KMS-11 (cell line): ENCODE measurements around the gene ANXA10.

ENCODE experiments used
- H2AFZ ChIP-seq: fragments of 200-600 bp; sonication (generic); 2 replicates; pipeline ENCODE4 v1.6.1; 2016; ENCODE audit warnings: antibody characterized with exemption, mixed run types, low read depth
- H3K27ac ChIP-seq: fragments of 200-600 bp; sonication (generic); 2 replicates; pipeline ENCODE4 v1.6.1; 2016; ENCODE audit warnings: mild to moderate bottlenecking, mixed run types
- H3K27me3 ChIP-seq: fragments of 200-600 bp; sonication (generic); 2 replicates; pipeline ENCODE4 v1.6.1; 2017; ENCODE audit warnings: mild to moderate bottlenecking, low read depth, mixed run types, moderate library complexity; ENCODE audit not compliant: insufficient read depth
- H3K36me3 ChIP-seq: fragments of 200-600 bp; sonication (generic); 2 replicates; pipeline ENCODE4 v1.6.1; 2017; ENCODE audit warnings: mild to moderate bottlenecking, mixed run types; ENCODE audit not compliant: insufficient read depth
- H3K4me1 ChIP-seq: fragments of 200-600 bp; sonication (generic); 2 replicates; pipeline ENCODE4 v1.6.1; 2016; ENCODE audit warnings: mild to moderate bottlenecking, low read depth, mixed run types; ENCODE audit not compliant: poor library complexity, severe bottlenecking
- H3K4me2 ChIP-seq: fragments of 200-600 bp; sonication (generic); 2 replicates; pipeline ENCODE4 v1.7.0; 2016; ENCODE audit warnings: mild to moderate bottlenecking, mixed run types
- H3K4me3 ChIP-seq: fragments of 200-600 bp; sonication (generic); IDR thresholded peaks from 2 replicates; pipeline ENCODE4 v1.6.1; 2017; ENCODE audit warnings: low read depth, low read length, mixed read lengths; ENCODE audit not compliant: insufficient read depth
- H3K79me2 ChIP-seq: fragments of 200-600 bp; sonication (generic); 2 replicates; pipeline ENCODE4 v1.6.1; 2016; ENCODE audit warnings: low read depth, mixed run types; ENCODE audit not compliant: insufficient read depth
- H3K9ac ChIP-seq: fragments of 200-600 bp; sonication (generic); 2 replicates; pipeline ENCODE4 v1.6.1; 2016; ENCODE audit warnings: mild to moderate bottlenecking, mixed run types
- H4K20me1 ChIP-seq: fragments of 200-600 bp; sonication (generic); 2 replicates; pipeline ENCODE4 v1.6.1; 2016; ENCODE audit warnings: mild to moderate bottlenecking, mixed run types; ENCODE audit not compliant: insufficient read depth
- TF ChIP-seq, protein P1 (sequence below): fragments of 200-600 bp; sonication (generic); conservative IDR thresholded peaks from 2 replicates; pipeline ENCODE4 v1.6.1; 2017; ENCODE audit warnings: low read depth, mild to moderate bottlenecking, antibody characterized with exemption, low read length, moderate library complexity, mixed read lengths

Gene ANXA10

DNA sequence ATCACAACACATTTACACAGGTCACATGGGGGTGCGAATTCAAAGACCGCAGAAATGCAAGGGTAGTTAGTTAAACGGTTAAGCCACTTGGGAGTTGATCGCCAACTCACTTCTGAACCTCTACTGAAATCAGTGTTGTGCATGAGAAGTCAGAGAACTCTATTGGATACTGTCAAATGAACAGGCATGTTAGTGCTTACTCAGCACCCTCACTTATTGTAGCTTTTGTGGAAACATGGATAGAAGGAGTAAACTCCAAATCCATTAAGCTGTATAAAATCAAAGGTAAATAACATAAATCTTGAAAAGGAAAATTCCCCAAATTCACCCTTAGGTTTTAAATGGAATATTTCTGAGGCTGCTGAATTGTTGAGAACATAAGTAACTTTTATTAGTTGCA, 17.5 kb upstream of the ANXA10 start:
- Histone ChIP-seq H3K79me2 (no peaks in the 10 kb centered on the region), H3K36me3 (no peaks in the 10 kb centered on the region), H3K4me1 (no peaks in the 10 kb centered on the region), H3K27ac (no peak overlapping the region), H2AFZ (no peak overlapping the region), H3K4me3 (no peak overlapping the region), H3K9ac (no peak overlapping the region), H3K27me3 (no peaks in the 10 kb centered on the region), H4K20me1 (no peaks in the 10 kb centered on the region), H3K4me2 (no peak overlapping the region)
- TF ChIP-seq, protein P1, sequence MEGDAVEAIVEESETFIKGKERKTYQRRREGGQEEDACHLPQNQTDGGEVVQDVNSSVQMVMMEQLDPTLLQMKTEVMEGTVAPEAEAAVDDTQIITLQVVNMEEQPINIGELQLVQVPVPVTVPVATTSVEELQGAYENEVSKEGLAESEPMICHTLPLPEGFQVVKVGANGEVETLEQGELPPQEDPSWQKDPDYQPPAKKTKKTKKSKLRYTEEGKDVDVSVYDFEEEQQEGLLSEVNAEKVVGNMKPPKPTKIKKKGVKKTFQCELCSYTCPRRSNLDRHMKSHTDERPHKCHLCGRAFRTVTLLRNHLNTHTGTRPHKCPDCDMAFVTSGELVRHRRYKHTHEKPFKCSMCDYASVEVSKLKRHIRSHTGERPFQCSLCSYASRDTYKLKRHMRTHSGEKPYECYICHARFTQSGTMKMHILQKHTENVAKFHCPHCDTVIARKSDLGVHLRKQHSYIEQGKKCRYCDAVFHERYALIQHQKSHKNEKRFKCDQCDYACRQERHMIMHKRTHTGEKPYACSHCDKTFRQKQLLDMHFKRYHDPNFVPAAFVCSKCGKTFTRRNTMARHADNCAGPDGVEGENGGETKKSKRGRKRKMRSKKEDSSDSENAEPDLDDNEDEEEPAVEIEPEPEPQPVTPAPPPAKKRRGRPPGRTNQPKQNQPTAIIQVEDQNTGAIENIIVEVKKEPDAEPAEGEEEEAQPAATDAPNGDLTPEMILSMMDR: no peak

DNA sequence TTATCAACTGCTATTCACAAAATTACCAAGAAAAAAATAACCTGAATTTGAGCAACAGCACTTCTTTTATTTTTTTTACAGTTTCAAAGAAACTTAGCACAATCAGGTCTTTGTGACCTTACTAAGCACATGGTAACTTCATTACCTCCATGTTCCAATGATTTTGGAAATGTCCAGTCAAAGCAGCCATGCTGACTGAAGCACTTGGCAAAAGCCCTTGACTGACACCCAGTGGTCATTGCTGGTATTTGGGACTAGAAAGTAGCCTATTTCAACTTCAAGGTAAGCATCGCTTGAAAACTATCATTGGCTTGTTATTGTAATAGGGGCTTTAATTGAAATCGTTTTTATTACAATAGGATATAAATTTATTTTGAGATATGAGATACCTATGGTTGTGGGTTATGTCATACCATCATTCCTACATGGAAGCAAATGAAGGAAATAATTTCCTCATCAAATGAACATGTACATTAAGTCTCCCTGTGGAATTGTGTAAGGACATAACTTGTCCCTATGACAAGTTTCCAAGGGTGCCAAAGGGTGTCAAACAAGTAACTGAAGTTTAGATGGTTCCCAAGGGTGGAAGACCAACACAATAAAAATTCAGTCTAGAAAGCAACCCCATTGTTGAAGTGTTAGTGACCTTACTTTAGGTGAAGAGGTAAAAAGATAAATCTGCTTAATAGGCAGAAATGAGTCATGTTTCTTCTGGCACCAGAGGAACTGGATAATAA, 15.2 kb upstream of the ANXA10 start:
- H3K27ac ChIP-seq: no peak overlapping the region
- no peaks in the 10 kb centered on the region for H3K27me3 ChIP-seq
- H2AFZ ChIP-seq: no peak overlapping the region

DNA sequence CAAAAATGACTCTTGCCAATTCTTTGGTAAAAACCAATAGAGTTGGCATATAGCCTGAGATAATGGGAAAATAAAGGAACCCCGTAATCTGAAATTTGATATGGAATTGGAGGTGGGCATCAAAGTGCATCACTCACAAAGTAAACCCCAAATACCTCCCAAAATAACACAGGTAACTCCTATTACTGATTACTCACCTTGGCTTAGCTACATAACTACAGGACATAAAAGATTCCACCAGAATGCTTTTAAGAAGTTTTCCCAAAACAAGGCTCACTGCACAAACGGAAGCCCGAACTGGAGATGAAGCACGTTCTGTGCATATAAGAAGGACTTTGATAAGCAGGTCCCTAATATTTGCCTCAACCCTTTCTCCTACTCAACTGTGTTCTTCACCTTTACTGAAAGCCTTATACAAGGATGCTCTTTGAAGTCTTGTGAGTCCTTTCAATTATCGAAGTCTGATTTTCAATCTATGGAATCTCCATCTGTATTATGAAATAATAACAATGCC, 14.6 kb upstream of the ANXA10 start:
- TF ChIP-seq, protein P1: no peak
- Histone ChIP-seq H3K27ac (no peak overlapping the region), H3K27me3 (no peaks in the 10 kb centered on the region)

More for the DNA sequence above, 15.2 kb upstream of the ANXA10 start:
- Histone ChIP-seq H3K36me3 (no peaks in the 10 kb centered on the region), H3K4me3 (no peak overlapping the region), H3K4me2 (no peak overlapping the region), H3K4me1 (no peaks in the 10 kb centered on the region), H3K9ac (no peak overlapping the region), H4K20me1 (no peaks in the 10 kb centered on the region), H3K79me2 (no peaks in the 10 kb centered on the region)
- TF ChIP-seq, protein P1: peak; percentile 95

DNA sequence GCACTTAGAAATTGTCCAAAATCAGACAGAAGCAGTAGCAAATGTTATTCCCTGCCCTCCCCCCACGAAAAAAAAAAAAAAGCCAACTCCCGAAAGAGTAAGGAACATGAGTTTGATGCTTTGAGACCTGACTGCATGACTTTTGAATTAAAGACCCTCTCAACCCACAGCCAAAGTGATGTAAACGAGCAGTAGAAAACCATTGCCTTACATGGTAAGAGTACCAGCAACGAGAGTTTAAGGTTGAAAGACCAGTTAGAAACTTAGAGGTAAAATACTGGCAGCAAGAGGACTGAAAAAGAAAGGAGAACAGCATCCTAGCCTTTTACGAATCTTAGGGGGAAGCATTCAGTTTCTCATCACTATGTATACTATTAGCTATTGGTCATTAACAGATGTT, 10.0 kb upstream of the ANXA10 start:
- Histone ChIP-seq H3K9ac (no peak overlapping the region), H3K27me3 (no peaks in the 10 kb centered on the region), H3K4me1 (no peaks in the 10 kb centered on the region), H3K4me2 (no peak overlapping the region), H4K20me1 (no peaks in the 10 kb centered on the region), H3K79me2 (no peaks in the 10 kb centered on the region), H3K4me3 (no peak overlapping the region), H3K36me3 (no peaks in the 10 kb centered on the region), H2AFZ (no peak overlapping the region), H3K27ac (no peak overlapping the region)
- TF ChIP-seq, protein P1: no peak

More for the DNA sequence above, 14.6 kb upstream of the ANXA10 start:
- Histone ChIP-seq H3K9ac (no peak overlapping the region), H3K36me3 (no peaks in the 10 kb centered on the region), H3K4me2 (no peak overlapping the region), H2AFZ (no peak overlapping the region), H3K79me2 (no peaks in the 10 kb centered on the region), H3K4me3 (no peak overlapping the region), H4K20me1 (no peaks in the 10 kb centered on the region), H3K4me1 (no peaks in the 10 kb centered on the region)
